Measurements from ENCODE around the gene DYRK3. TPM values are rescaled to one million over a fixed set of nuclear protein-coding genes. Genes with fewer than 3 reads are reported as not detected.
A peak's percentile ranks its signal among the peaks of the same experiment; 100 is the strongest.

Gene DYRK3
- polyA plus RNA-seq, 1 donor (not counting 4 experiments of a cell fraction or from before 2014, with no cell fraction given): 15.0 TPM

DNA sequence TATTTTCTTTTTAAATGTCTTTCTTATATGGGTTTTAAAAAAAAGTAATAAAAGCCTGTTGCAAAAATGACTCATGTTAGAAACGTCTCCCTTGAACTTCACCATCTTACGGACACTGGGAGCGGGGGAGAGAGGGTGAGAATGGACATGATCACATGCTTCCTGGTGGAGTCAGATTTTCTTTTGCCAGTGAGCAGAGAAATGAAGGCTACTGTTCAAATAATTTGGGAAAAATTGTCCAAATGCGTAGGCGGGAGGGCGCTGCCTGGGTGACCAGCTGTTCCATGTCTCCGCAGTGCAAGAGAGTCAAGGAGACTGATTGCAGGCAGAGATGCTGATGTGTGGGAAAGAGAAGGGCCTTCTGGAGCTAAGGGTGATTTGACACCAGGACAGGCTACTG is 46.1 kb upstream of the DYRK3 start:
- H4K20me1 ChIP-seq (ENCODE audit: control insufficient read depth, extremely low read depth, insufficient read depth, low read length): no peaks in the 10 kb centered on the region
- no peaks in the 10 kb centered on the region for H3K27me3 ChIP-seq (ENCODE audit: control insufficient read depth, extremely low read depth, insufficient read depth, low read length)
- H3K27ac ChIP-seq (ENCODE audit: control insufficient read depth, insufficient read depth, low read length): no peak overlapping the region
- peaks cover 7 to 8% of the 10 kb centered on the region in 2 experiments for H3K36me3 ChIP-seq (ENCODE audit: control insufficient read depth in 2 of 2, extremely low read depth in 1 of 2, insufficient read depth in 2 of 2, low read length in 2 of 2)
- no peak overlapping the region for H3K9ac ChIP-seq (ENCODE audit: control insufficient read depth, extremely low read depth, insufficient read depth, low read length)
- TF ChIP-seq, protein P1, sequence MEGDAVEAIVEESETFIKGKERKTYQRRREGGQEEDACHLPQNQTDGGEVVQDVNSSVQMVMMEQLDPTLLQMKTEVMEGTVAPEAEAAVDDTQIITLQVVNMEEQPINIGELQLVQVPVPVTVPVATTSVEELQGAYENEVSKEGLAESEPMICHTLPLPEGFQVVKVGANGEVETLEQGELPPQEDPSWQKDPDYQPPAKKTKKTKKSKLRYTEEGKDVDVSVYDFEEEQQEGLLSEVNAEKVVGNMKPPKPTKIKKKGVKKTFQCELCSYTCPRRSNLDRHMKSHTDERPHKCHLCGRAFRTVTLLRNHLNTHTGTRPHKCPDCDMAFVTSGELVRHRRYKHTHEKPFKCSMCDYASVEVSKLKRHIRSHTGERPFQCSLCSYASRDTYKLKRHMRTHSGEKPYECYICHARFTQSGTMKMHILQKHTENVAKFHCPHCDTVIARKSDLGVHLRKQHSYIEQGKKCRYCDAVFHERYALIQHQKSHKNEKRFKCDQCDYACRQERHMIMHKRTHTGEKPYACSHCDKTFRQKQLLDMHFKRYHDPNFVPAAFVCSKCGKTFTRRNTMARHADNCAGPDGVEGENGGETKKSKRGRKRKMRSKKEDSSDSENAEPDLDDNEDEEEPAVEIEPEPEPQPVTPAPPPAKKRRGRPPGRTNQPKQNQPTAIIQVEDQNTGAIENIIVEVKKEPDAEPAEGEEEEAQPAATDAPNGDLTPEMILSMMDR (optimal IDR thresholded peaks at IDR 0.05 in 1 of 3, IDR thresholded peaks at IDR 0.05 in 1 of 3, conservative IDR thresholded peaks at IDR 0.05 in 1 of 3; ENCODE audit: extremely low read depth in 1 of 3, insufficient read depth in 2 of 3, low read length in 3 of 3): no peak
- TF ChIP-seq EZH2 (IDR thresholded peaks at IDR 0.05; ENCODE audit: low read length): no peak
- H3K4me3 ChIP-seq (ENCODE audit: control insufficient read depth in 2 of 3, extremely low read depth in 1 of 3, insufficient read depth in 2 of 3, low read depth in 1 of 3, low read length in 3 of 3): no peak overlapping the region
- FAIRE-seq (no peak), DNase-seq (ENCODE audit: low read depth, low spot score) (no peak)
- no peaks in the 10 kb centered on the region for H3K9me3 ChIP-seq (ENCODE audit: control insufficient read depth, low read depth, low read length)
- no peak overlapping the region for H2AFZ ChIP-seq (ENCODE audit: control insufficient read depth, low read length)
- H3K4me2 ChIP-seq (ENCODE audit: control insufficient read depth, extremely low read depth, insufficient read depth, low read depth, low read length): peak overlapping the region; percentile 12
- no peaks in the 10 kb centered on the region for H3K9me1 ChIP-seq (ENCODE audit: control insufficient read depth, extremely low read depth, insufficient read depth, low read length)
- dilution Hi-C loops (cut with MboI; ENCODE audit: extremely low pct_ligation_motif_present, low sequenced_read_pairs): no loop called here
- H3K79me2 ChIP-seq (ENCODE audit: control insufficient read depth, insufficient read depth, low read length): no peaks in the 10 kb centered on the region
- H3K4me1 ChIP-seq (ENCODE audit: control insufficient read depth, extremely low read depth, insufficient read depth, low read length): peaks cover 55% of the 10 kb centered on the region

DNA sequence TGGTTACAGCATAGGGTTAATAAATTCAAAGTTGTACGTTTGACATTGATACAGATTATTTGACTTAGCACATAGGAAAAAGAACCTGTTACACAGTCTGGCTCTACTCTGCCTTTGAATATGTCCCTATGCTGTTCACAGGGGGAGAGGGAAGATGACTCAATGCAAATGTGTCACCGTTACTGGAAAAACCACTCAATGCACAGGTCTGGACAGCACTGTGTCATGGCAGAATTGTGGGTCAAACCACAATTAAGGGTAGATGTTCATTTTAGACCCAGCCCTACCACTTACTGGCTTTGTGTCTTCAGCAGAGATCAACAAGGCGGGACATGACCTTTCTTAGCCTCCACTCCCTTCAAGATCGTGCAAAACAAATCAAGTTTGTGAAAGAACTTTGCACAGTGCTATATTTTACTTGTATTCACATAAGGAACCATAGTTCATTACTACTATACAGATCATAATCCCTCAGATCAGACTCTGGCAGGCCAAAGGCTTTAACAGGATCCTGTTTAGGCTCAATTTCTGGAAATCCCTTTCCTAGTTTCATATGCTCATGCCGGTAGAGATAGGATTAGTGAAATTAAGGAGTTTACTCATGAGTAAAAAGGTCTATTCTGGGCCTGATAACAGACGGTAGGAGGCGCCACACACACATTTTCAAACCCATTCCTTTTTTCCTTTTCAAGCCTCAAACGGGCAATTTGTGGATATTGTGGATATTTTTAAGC is 45.1 kb upstream of the DYRK3 start:
- H3K27me3 ChIP-seq (ENCODE audit: control insufficient read depth, extremely low read depth, insufficient read depth, low read length): no peaks in the 10 kb centered on the region
- peaks cover 52% of the 10 kb centered on the region for H3K4me1 ChIP-seq (ENCODE audit: control insufficient read depth, extremely low read depth, insufficient read depth, low read length)
- H3K27ac ChIP-seq (ENCODE audit: control insufficient read depth, insufficient read depth, low read length): no peak overlapping the region
- no peaks in the 10 kb centered on the region for H4K20me1 ChIP-seq (ENCODE audit: control insufficient read depth, extremely low read depth, insufficient read depth, low read length)
- H3K4me3 ChIP-seq (ENCODE audit: control insufficient read depth in 2 of 3, extremely low read depth in 1 of 3, insufficient read depth in 2 of 3, low read depth in 1 of 3, low read length in 3 of 3): no peak overlapping the region
- no peaks in the 10 kb centered on the region for H3K79me2 ChIP-seq (ENCODE audit: control insufficient read depth, insufficient read depth, low read length)
- dilution Hi-C loops (cut with MboI; ENCODE audit: extremely low pct_ligation_motif_present, low sequenced_read_pairs): no loop called here
- DNase-seq (ENCODE audit: low read depth, low spot score): peak; percentile 59
- H3K4me2 ChIP-seq (ENCODE audit: control insufficient read depth, extremely low read depth, insufficient read depth, low read depth, low read length): peak overlapping the region; percentile 58
- FAIRE-seq: peak; percentile 71
- TF ChIP-seq, protein P1 (optimal IDR thresholded peaks at IDR 0.05 in 1 of 3, IDR thresholded peaks at IDR 0.05 in 1 of 3, conservative IDR thresholded peaks at IDR 0.05 in 1 of 3; ENCODE audit: extremely low read depth in 1 of 3, insufficient read depth in 2 of 3, low read length in 3 of 3): peak in 2 of 3 experiments; percentile 22 to 38
- no peak for TF ChIP-seq EZH2 (IDR thresholded peaks at IDR 0.05; ENCODE audit: low read length)
- H2AFZ ChIP-seq (ENCODE audit: control insufficient read depth, low read length): no peak overlapping the region
- no peaks in the 10 kb centered on the region for H3K9me3 ChIP-seq (ENCODE audit: control insufficient read depth, low read depth, low read length)
- H3K36me3 ChIP-seq (ENCODE audit: control insufficient read depth in 2 of 2, extremely low read depth in 1 of 2, insufficient read depth in 2 of 2, low read length in 2 of 2): peaks cover 10 to 13% of the 10 kb centered on the region in 2 experiments
- H3K9me1 ChIP-seq (ENCODE audit: control insufficient read depth, extremely low read depth, insufficient read depth, low read length): no peaks in the 10 kb centered on the region
- no peak overlapping the region for H3K9ac ChIP-seq (ENCODE audit: control insufficient read depth, extremely low read depth, insufficient read depth, low read length)

Data from keratinocyte (primary cell).